Ectodermal cell (in vitro differentiated cells): Measurements from ENCODE around the gene SDR39U1.

Experiments
- H3K27ac ChIP-seq: 2 replicates; pipeline ENCODE4 v1.7.0; 2013; ENCODE audit warnings: mild to moderate bottlenecking, low read depth, low read length; ENCODE audit not compliant: insufficient read depth, poor library complexity, severe bottlenecking
- H3K27me3 ChIP-seq: 2 replicates; pipeline ENCODE4 v1.7.0; 2013; ENCODE audit warnings: mild to moderate bottlenecking, low read length; ENCODE audit not compliant: insufficient read depth, control insufficient read depth, poor library complexity, severe bottlenecking
- H3K36me3 ChIP-seq: one replicate; pipeline ENCODE4 v1.7.0; 2013; ENCODE audit warnings: low read length; ENCODE audit not compliant: control insufficient read depth, insufficient read depth
- H3K4me1 ChIP-seq: one replicate; pipeline ENCODE4 v1.7.0; 2013; ENCODE audit warnings: low read length; ENCODE audit not compliant: control insufficient read depth, insufficient read depth
- H3K4me3 ChIP-seq: 2 replicates; pipeline ENCODE4 v1.7.0; 2013; ENCODE audit warnings: low read depth, low read length, control low read depth; ENCODE audit not compliant: insufficient read depth
- H3K9me3 ChIP-seq: 2 replicates; pipeline ENCODE4 v1.7.0; 2013; ENCODE audit warnings: mild to moderate bottlenecking, low read length, moderate library complexity; ENCODE audit not compliant: control insufficient read depth
- WGBS, 2 experiments: methylation state at CpG; one replicate each; pipeline ENCODE4 v1.1.7; 2013; ENCODE audit warnings: missing lambda C conversion rate in 2 of 2; 5-methylcytosine and 5-hydroxymethylcytosine counted together

The SDR39U1 gene

GRCh38 chr14:24435998-24436354, 6.6 kb downstream of the SDR39U1 start:
- Histone ChIP-seq H3K9me3 (no peaks in the 10 kb centered on the region), H3K27me3 (no peaks in the 10 kb centered on the region), H3K27ac (no peak overlapping the region), H3K4me1 (peaks cover 2% of the 10 kb centered on the region), H3K36me3 (peaks cover 7% of the 10 kb centered on the region), H3K4me3 (no peak overlapping the region)
- WGBS, 2 experiments, result 75 to 76% methylated on average over 6 of the region's 6 CpGs

DNA sequence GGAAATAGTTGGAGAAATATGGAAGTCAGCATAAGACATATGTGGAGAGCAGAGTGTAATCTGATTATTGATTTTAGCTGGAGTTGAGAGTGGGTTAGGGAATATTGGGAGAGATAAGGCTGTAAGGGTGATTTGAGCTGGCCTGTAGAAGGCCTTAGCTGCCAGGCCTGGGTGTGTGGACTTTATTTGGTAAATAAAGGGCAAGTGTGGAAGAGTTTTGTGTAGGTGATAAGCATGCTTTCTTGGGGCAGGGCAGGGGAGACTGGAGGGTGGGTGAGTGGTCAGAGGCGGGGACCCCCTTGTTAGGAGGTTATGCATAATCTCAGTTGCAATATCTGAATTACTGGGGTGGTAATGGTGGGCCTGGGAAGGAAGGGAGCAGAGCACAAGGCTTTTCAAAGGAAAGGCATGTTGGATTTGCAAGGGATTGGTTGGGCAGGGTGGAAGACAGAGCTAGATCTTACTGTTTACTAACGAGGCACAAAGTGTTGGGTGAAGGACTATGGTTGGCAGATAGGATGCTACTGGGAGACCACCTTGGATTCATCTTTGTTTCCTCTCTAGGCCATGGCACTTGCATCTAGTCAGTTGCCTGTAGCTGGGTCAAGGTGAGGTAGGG, 7.3 kb downstream of the SDR39U1 start:
- no peaks in the 10 kb centered on the region for H3K9me3 ChIP-seq
- no peak overlapping the region for H3K27ac ChIP-seq
- no peaks in the 10 kb centered on the region for H3K4me1 ChIP-seq
- H3K36me3 ChIP-seq, result peaks cover 7% of the 10 kb centered on the region
- no peaks in the 10 kb centered on the region for H3K27me3 ChIP-seq
- WGBS, 2 experiments, result 90 to 93% methylated on average over 2 of the region's 2 CpGs
- H3K4me3 ChIP-seq, result no peak overlapping the region

- WGBS, 2 experiments, result 96 to 97% methylated on average over 3 of the region's 3 CpGs
Measured at GRCh38 chr14:24434676-24435075, 7.9 kb downstream of the SDR39U1 start.

GRCh38 chr14:24434036-24434435, 8.5 kb downstream of the SDR39U1 start:
- Histone ChIP-seq H3K36me3 (peaks cover 7% of the 10 kb centered on the region), H3K27me3 (peaks cover 5% of the 10 kb centered on the region)

More at GRCh38 chr14:24434676-24435075, 7.9 kb downstream of the SDR39U1 start:
- H3K27me3 ChIP-seq, result no peaks in the 10 kb centered on the region
- H3K4me3 ChIP-seq, result no peak overlapping the region
- H3K27ac ChIP-seq, result no peak overlapping the region
- H3K4me1 ChIP-seq, result no peaks in the 10 kb centered on the region
- H3K9me3 ChIP-seq, result no peaks in the 10 kb centered on the region
- peaks cover 7% of the 10 kb centered on the region for H3K36me3 ChIP-seq

GRCh38 chr14:24432259-24433131, 10.1 kb downstream of the SDR39U1 start:
- H3K4me3 ChIP-seq, result no peak overlapping the region
- H3K4me1 ChIP-seq, result no peaks in the 10 kb centered on the region
- 92 to 95% methylated on average over 24 of the region's 24 CpGs for WGBS, 2 experiments
- H3K9me3 ChIP-seq, result no peaks in the 10 kb centered on the region
- no peak overlapping the region for H3K27ac ChIP-seq
- H3K36me3 ChIP-seq, result peaks cover 3% of the 10 kb centered on the region
- peaks cover 12% of the 10 kb centered on the region for H3K27me3 ChIP-seq

More at GRCh38 chr14:24434036-24434435, 8.5 kb downstream of the SDR39U1 start:
- H3K9me3 ChIP-seq, result no peaks in the 10 kb centered on the region
- H3K4me3 ChIP-seq, result no peak overlapping the region
- 88 to 96% methylated on average over 7 of the region's 7 CpGs for WGBS, 2 experiments
- H3K27ac ChIP-seq, result no peak overlapping the region
- H3K4me1 ChIP-seq, result no peaks in the 10 kb centered on the region

GRCh38 chr14:24431569-24432258, 10.9 kb downstream of the SDR39U1 start:
- H3K27me3 ChIP-seq, result peaks cover 12% of the 10 kb centered on the region
- no peaks in the 10 kb centered on the region for H3K9me3 ChIP-seq
- no peak overlapping the region for H3K27ac ChIP-seq
- no peak overlapping the region for H3K4me3 ChIP-seq
- H3K36me3 ChIP-seq, result no peaks in the 10 kb centered on the region
- WGBS, 2 experiments, result 48 to 50% methylated on average over 15 of the region's 15 CpGs
- H3K4me1 ChIP-seq, result no peaks in the 10 kb centered on the region

- Histone ChIP-seq H3K36me3 (no peaks in the 10 kb centered on the region), H3K4me1 (no peaks in the 10 kb centered on the region), H3K27ac (no peak overlapping the region), H3K27me3 (peaks cover 12% of the 10 kb centered on the region), H3K4me3 (peak overlapping the region; percentile 49), H3K9me3 (no peaks in the 10 kb centered on the region)
- 17 to 20% methylated on average over 19 of the region's 19 CpGs for WGBS, 2 experiments
Measured at GRCh38 chr14:24430682-24431568, 11.7 kb downstream of the SDR39U1 start.

DNA sequence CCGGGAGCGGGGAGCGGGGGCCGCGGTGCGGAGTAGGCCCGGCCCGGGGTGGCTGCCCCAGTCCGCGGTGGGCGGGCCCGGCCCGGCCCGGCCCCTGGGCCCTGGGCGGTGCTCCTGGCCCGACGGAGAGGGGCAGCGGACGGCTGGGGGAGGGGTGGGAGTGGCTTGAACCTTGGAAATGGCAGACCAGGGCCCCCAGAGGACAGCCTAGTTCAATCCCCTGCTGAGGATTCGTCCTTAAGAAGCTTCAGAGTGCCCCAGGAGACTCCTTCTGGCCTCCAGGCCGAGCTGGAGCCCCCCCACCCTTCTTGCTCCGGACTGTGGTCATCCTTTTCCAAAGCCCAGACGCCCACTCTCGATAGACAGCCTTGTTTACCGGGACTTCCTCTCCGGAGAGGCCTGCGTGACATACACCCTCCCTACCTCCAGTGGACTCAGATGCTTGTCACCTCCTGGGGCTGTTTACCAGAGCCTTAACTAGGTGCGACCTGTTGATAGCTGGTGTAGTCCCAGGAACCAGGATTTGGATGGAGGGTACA, 12.4 kb downstream of the SDR39U1 start:
- Histone ChIP-seq H3K27me3 (peaks cover 12% of the 10 kb centered on the region), H3K4me3 (peak overlapping the region; percentile 49), H3K36me3 (no peaks in the 10 kb centered on the region), H3K4me1 (no peaks in the 10 kb centered on the region), H3K9me3 (no peaks in the 10 kb centered on the region), H3K27ac (no peak overlapping the region)
- 1% methylated on average over 28 of the region's 28 CpGs for WGBS, 2 experiments

DNA sequence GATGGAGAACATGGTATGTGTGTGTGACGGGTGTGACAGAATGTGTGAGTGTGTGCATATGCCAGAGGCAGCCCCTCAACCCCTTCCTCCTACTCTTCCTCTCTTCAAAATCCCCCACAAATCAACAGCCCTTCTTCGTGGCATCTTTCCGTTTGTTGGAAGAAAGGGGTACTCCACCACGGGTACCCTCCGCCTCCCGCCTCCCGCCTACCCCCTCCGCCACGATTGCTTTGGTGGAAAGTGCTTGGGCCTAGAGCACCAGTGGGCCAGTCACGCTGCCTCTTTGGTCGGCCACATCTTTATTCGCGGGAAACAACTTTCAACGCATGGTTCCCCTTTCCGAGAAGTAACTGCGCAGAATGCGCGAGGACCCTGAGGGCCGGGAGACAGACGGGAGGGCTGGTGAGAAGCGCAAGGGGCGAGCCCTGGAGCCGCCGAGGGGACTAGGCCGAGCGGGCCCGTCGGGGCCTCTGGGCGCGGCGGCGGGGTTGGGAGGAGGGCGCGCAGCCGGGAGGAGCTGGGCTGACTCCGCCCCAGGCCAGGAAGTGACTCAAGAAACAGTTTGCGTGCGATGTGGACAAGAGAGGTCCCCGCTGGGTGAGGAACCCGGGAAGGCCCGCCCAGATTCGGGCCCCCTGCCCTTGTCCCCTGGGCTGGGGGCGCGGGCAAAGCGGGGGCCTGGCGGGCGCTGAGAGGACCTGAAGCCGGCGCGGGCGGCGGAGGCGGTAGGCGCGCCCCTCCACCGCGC, 13.0 kb downstream of the SDR39U1 start, which contains the start of the genes CBLN3 and KHNYN:
CBLN3 (minus strand) TSS at position 274 of the 748 bp plus-strand sequence. CDS start 614 bp downstream, outside the sequence.
KHNYN (plus strand) TSS at position 560 of the 748 bp plus-strand sequence. CDS start 777 bp downstream, outside the sequence.
- Histone ChIP-seq H3K9me3 (no peaks in the 10 kb centered on the region), H3K4me3 (peak within 1 kb of the TSS; percentile 49), H3K36me3 (no peaks in the 10 kb centered on the region), H3K27ac (no peak within 1 kb of the TSS), H3K4me1 (no peaks in the 10 kb centered on the region), H3K27me3 (peaks cover 12% of the 10 kb centered on the region)
- 7 to 9% methylated on average over 56 of the region's 57 CpGs for WGBS, 2 experiments
